Occipital lobe (tissue), 2 donors: ENCODE data around the gene MRFAP1L1. TPM values are rescaled to one million over a fixed set of nuclear protein-coding genes. Genes with fewer than 3 reads are reported as not detected.

Experiments used
- DNase-seq: peaks from one replicate; lab custom pipeline; 2025; lab: John Stamatoyannopoulos, UW
- total RNA-seq: library from RNA; depleted of rRNA; stranded (reverse); fragments of >200 nt; gene quantifications from one replicate; pipeline ENCODE4 v1.2.3, GENCODE V29; 2014

Gene MRFAP1L1
- total RNA-seq, 1 donor from 2014 or later: 90.8 TPM

GRCh38 chr4:6663596-6664393 is 45.9 kb downstream of the MRFAP1L1 start:
- DNase-seq: no peak

GRCh38 chr4:6662591-6662990 is 47.1 kb downstream of the MRFAP1L1 start:
- no peak for DNase-seq

- DNase-seq: no peak
Measured at GRCh38 chr4:6660430-6660829, 49.2 kb downstream of the MRFAP1L1 start.

GRCh38 chr4:6659897-6660296 is 49.8 kb downstream of the MRFAP1L1 start:
- DNase-seq: no peak

- no peak for DNase-seq
Measured at GRCh38 chr4:6658597-6659075, 51.0 kb downstream of the MRFAP1L1 start.

- no peak for DNase-seq
Measured at GRCh38 chr4:6658209-6658595, 51.5 kb downstream of the MRFAP1L1 start.

Other genes with a start within 250 kb of the MRFAP1L1 start
- 44.1 TPM for gene PPP2R2C, start 237.3 kb downstream of the MRFAP1L1 start, total RNA-seq
- 6.9 TPM for gene MAN2B2, start 134.7 kb downstream of the MRFAP1L1 start, total RNA-seq
- gene MRFAP1, start 69.2 kb downstream of the MRFAP1L1 start, total RNA-seq: 90.0 TPM
- 1.6 TPM for gene S100P, start 16.0 kb downstream of the MRFAP1L1 start, total RNA-seq
- 9.4 TPM for gene BLOC1S4, start 6.3 kb upstream of the MRFAP1L1 start, total RNA-seq
- 50.8 TPM for gene KIAA0232, start 72.9 kb upstream of the MRFAP1L1 start, total RNA-seq
- gene TBC1D14, start 200.0 kb upstream of the MRFAP1L1 start, total RNA-seq: 213 TPM